DMS153 treated with DMSO at 0.1 percent for 48 hours (cell line): ENCODE measurements around the gene SPINK4.

Experiments
- DNase-seq: peaks from one replicate; lab custom pipeline; 2025; ENCODE audit not compliant: unreplicated experiment; lab: John Stamatoyannopoulos, UW

Gene SPINK4

DNA sequence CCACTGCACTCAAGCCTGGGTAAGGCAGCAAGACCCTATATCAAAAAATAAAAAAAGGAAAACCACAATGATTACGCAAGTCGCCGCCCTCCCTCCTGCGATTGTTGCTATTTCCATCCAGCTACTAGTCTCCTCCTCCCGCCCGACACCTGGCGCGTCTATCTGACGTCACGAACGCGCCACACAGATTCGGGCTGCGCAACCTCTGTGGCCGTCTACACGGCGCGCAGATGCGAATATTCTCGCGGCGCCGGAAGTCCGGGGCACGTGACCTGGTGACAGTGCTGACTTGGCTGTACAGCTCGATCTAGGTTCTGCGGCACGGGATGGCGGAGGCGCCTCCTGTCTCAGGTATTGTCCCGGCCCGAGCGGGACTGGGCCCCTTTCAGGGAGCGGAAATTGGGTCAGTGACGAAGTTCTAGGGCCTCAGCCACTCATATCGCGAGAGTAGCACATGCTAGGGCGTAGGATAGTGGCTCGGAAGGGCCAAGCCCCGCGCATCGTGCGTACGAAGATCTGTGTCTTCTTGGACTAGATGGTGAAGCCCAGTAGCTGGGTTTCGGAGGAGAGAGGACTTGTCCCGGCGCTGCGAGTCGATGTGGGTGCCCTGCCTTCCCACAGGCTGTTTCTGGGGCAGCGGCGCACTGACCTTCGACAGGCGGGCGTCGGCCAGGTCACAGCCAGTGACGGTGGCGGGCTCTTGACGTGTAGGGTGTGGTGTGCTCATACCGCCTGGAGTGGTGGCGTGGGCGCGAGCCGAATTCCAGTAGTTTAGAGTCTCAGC is 50.5 kb downstream of the SPINK4 start, which contains the start of gene NFX1:
NFX1 (plus strand) TSS at position 270 of the 784 bp plus-strand sequence; CDS start at position 327, 57 bp downstream.
- DNase-seq = peak; percentile 79

DNA sequence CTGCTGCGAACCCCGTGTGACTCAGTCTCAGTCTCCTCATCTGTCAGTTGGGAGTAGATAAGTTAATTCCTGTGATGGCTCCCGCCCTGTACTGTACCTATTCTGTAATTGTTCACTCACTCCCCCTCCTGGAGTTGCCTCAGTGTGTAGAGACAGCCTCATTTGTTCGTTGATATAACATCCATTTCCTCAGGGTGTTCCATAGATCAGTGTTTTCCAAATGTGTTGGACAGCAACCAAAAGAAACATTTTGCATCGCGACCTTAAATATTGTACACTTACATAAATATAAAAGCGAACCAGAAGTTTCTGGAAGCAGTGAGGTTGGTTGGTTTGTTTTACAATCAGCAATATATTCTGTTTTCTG is 51.0 kb downstream of the SPINK4 start:
- no peak for DNase-seq

DNA sequence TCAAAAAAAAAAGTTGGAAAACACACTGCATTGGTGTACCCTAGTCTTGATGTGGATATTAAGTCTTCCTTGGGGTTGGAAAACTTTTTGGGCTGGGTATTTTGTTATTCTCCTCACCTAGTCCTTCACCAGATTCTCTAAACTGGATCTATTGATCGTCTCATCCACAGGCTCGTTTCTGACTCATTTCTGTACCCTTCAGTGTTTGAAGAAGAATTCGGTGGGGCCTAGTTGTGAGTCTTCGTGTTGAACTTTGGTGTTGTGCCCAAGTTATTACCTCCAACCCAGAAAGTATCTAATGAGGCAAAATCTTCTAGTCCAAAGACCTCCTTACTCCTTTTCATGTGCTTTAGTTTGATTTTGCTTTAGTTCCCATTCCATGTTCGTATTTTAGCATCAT is 51.9 kb downstream of the SPINK4 start:
- DNase-seq = no peak

DNA sequence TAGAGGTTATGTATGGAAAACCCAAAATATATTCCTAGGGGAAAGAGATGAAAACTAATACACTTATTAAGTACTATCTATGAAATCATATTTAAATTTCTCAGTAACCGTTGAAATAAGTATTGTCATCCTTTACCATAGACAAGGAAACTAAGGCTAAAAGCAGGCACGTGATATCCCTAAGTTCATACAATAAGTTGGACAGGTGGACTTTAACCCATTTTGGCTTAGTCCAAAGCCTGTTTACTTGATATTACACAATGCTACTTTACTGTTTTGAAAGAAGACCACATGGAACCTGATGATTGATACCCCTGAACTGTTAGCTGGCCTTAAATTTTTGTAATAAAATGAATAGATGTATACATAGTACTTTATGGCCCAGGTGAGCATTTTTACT is 53.8 kb downstream of the SPINK4 start:
- DNase-seq = no peak

DNA sequence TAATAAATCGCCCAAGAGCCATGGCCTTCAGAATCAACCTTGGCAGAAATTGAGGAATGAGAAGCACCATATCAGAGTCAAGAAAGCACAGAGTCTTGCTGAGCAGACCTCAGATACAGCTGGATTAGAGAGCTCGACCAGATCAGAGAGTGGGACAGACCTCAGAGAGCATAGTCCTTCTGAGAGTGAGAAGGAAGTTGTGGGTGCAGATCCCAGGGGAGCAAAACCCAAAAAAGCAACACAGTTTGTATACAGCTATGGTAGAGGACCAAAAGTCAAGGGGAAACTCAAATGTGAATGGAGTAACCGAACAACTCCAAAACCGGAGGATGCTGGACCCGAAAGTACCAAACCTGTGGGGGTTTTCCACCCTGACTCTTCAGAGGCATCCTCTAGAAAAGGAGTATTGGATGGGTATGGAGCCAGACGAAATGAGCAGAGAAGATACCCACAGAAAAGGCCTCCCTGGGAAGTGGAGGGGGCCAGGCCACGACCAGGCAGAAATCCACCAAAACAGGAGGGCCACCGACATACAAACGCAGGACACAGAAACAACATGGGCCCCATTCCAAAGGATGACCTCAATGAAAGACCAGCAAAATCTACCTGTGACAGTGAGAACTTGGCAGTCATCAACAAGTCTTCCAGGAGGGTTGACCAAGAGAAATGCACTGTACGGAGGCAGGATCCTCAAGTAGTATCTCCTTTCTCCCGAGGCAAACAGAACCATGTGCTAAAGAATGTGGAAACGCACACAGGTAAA is 54.9 kb downstream of the SPINK4 start:
- no peak for DNase-seq

DNA sequence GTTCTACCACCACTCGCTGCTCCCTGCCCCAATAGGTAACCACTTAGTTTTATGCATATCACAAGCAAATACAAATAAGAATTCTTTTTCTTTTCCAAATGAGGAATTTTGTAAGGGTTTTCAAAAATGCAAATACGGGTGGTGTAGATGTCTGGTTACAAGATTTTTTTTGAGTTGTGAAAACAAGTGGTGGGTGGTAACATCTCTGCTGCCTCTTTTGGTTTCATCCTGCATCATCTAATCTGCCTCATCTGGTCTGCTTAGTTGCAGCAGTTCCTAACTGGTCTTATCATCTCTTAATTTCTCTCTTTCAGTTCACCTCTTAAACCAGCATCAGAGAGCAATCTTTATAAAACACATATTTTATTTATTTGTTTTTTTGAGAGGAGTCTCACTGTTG is 55.6 kb downstream of the SPINK4 start:
- DNase-seq = no peak

DNA sequence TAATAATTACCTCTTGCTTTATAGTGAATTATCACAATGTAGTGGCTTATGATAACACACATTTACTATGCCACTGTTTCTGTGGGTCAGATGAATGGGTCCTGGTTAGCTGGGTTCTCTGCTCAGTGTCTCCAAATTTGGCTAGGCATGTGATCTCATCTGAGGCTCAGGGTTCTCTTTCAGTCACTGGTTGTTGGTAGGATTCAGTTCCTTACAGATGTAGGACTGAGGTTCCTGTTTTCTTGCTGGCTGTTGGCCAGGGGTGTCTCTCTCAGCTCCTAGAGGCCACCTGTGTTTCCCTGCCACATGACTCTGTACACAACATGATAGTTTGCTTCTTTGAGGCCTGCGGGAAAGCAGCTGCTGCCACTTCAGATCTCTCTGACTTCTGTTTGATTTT is 57.5 kb downstream of the SPINK4 start:
- no peak for DNase-seq
